Activated CD4-positive, alpha-beta T cell treated with anti-CD3 and anti-CD28 coated beads, Interleukin-2, amount 50 U/mL, for 24 hours (primary cell): Measurements from ENCODE around the gene GAD1.

ENCODE experiments used
- DNase-seq, 2 donors: peaks; one replicate each; pipeline ENCODE4 v3.0.0-alpha.2; 2020; ENCODE audit warnings: low read depth in 1 of 2, low spot score in 1 of 2

GAD1 gene

GRCh38 chr2:170887896-170888295 lies 71.2 kb downstream of the GAD1 start:
- no peak for DNase-seq

GRCh38 chr2:170891893-170892292 lies 75.2 kb downstream of the GAD1 start:
- no peak for DNase-seq

- no peak for DNase-seq
Observed at GRCh38 chr2:170892391-170892951, 75.8 kb downstream of the GAD1 start.

GRCh38 chr2:170895023-170895757 lies 78.5 kb downstream of the GAD1 start:
- no peak for DNase-seq

GRCh38 chr2:170896622-170897021 lies 79.9 kb downstream of the GAD1 start:
- DNase-seq = no peak

- no peak for DNase-seq
Observed at GRCh38 chr2:170897108-170897507, 80.4 kb downstream of the GAD1 start.

GRCh38 chr2:170905864-170906263 lies 89.2 kb downstream of the GAD1 start:
- DNase-seq = no peak
